WTC11 (cell line): ENCODE results near the gene SP9.

Experiments used
- CTCF ChIP-seq: fragments of 200-600 bp; IDR thresholded peaks from 2 replicates; pipeline ENCODE4 v1.8.0; 2022; ENCODE audit warnings: antibody characterized with exemption
- E2F1 ChIP-seq: sonication (generic); formaldehyde crosslinking; IDR thresholded peaks from 2 replicates; pipeline ENCODE4 v1.8.0; 2022; ENCODE audit warnings: mild to moderate bottlenecking, missing genetic modification reagents
- EMX1 ChIP-seq: fragments of 250-450 bp; sonication (Bioruptor Pico); IDR thresholded peaks from 2 replicates; pipeline ENCODE4 v1.8.0; 2021; ENCODE audit warnings: mild to moderate bottlenecking
- FOXJ3 ChIP-seq: sonication (generic); formaldehyde crosslinking; IDR thresholded peaks from 2 replicates; pipeline ENCODE4 v1.9.0; 2021; ENCODE audit warnings: missing genetic modification reagents, mild to moderate bottlenecking, borderline replicate concordance
- GABPB1 ChIP-seq: sonication (generic); formaldehyde crosslinking; IDR thresholded peaks from 2 replicates; pipeline ENCODE4 v1.8.1; 2023; ENCODE audit warnings: mild to moderate bottlenecking, missing genetic modification reagents
- JAZF1 ChIP-seq: fragments of 250-450 bp; sonication (Bioruptor Pico); IDR thresholded peaks from 2 replicates; pipeline ENCODE4 v1.9.0; 2021; ENCODE audit warnings: moderate library complexity, mild to moderate bottlenecking, inconsistent platforms
- NR1H2 ChIP-seq: sonication (generic); formaldehyde crosslinking; IDR thresholded peaks from 2 replicates; pipeline ENCODE4 v1.9.0; 2021; ENCODE audit warnings: mild to moderate bottlenecking, moderate library complexity, missing genetic modification reagents
- SMAD3 ChIP-seq: sonication (generic); formaldehyde crosslinking; IDR thresholded peaks from 2 replicates; pipeline ENCODE4 v1.8.0; 2022; ENCODE audit warnings: missing genetic modification reagents, mild to moderate bottlenecking, borderline replicate concordance
- STAT6 ChIP-seq: sonication (generic); formaldehyde crosslinking; conservative IDR thresholded peaks from 2 replicates; pipeline ENCODE4 v1.8.1; 2023; ENCODE audit warnings: mild to moderate bottlenecking, low read depth, missing genetic modification reagents, moderate library complexity
- USF2 ChIP-seq: sonication (generic); formaldehyde crosslinking; IDR thresholded peaks from 2 replicates; pipeline ENCODE4 v1.8.1; 2023; ENCODE audit warnings: mild to moderate bottlenecking, missing genetic modification reagents, moderate library complexity
- ZNF138 ChIP-seq: sonication (generic); formaldehyde crosslinking; conservative IDR thresholded peaks from 2 replicates; pipeline ENCODE4 v1.8.1; 2022; ENCODE audit warnings: mild to moderate bottlenecking, moderate library complexity, missing genetic modification reagents
- ZNF263 ChIP-seq: sonication (generic); formaldehyde crosslinking; IDR thresholded peaks from 2 replicates; pipeline ENCODE4 v1.8.1; 2022; ENCODE audit warnings: low read depth, mild to moderate bottlenecking, moderate library complexity, missing genetic modification reagents

GRCh38 chr2:174325373-174326160, 9.2 kb upstream of the SP9 start:
- TF ChIP-seq CTCF = no peak
- no peak for TF ChIP-seq E2F1 (CRISPR knock-in tag)
- no peak for TF ChIP-seq JAZF1 (CRISPR knock-in tag)
- TF ChIP-seq GABPB1 (CRISPR knock-in tag) = no peak
- no peak for TF ChIP-seq ZNF138 (CRISPR knock-in tag)
- TF ChIP-seq STAT6 = no peak
- no peak for TF ChIP-seq USF2 (CRISPR knock-in tag)
- TF ChIP-seq ZNF263 (CRISPR knock-in tag) = no peak
- TF ChIP-seq SMAD3 (CRISPR knock-in tag) = no peak
- no peak for TF ChIP-seq NR1H2 (CRISPR knock-in tag)
- no peak for TF ChIP-seq EMX1 (CRISPR knock-in tag)
- TF ChIP-seq FOXJ3 (CRISPR knock-in tag) = no peak
